GM18951 (cell line): ENCODE measurements around the gene SLC26A1.

Experiments used
- POLR2A ChIP-seq: IDR thresholded peaks from 4 replicates; pipeline ENCODE4 v1.6.1; 2011; ENCODE audit warnings: mild to moderate bottlenecking; ENCODE audit not compliant: insufficient read length, insufficient read depth; ENCODE audit errors: extremely low read depth
- in situ Hi-C: fragments of 300-500 bp; cut with MboI; formaldehyde crosslinking; loops from one replicate; pipeline ENCODE4 v1.12.0; 2022; ENCODE audit warnings: low sequenced_read_pairs, mixed read lengths, inconsistent platforms; ENCODE audit not compliant: unreplicated experiment

Gene SLC26A1

DNA sequence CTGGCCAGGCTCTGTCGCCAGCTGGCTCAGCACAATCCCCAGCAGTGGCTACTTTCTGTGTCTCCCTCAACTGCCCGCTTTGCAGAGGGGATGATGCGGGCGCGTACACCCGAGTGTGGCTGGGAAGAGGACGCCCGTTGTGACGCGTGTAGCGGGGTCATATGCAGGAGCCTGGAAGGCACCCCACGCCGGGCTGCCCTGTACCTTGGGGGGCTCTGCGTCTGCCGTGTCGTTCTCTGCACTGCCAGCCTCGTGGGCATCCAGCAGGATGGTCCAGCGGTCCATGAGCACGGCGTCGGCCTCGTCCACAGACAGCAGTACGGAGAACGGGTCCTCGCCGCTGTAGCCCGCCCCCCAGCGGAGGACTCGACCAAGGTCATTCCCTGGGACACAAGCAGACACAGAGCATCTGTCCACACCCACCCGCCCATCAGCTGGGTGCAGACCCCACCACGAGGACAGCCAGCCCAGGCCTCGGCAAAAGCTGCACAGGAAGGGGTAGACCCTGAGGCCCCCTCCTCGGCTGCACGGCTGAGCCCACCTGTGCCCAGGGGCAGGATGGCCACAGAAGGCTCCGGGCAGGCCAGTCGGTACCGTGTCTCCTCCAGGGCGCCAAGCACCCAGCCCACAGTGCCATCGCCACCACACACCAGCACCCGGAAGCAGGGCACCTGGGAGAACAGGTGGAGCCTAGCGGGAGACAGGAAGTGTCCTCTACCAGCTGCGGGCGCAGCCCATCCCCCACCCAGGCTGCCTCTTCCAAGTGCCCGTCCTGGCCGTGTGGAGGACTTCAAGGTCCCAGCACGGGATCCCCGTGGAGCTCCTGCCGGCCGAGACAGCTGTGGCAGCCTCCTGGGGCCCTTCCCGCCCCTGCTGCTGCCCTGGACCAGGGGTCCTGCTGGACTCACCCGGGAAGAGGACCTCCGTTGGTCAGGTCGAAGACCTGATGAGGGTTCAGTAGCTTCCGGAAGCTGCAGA is 30.7 kb downstream of the SLC26A1 start:
- in situ Hi-C loops: no loop called here
- TF ChIP-seq POLR2A: no peak

- no peak for TF ChIP-seq POLR2A
- in situ Hi-C loops: no loop called here
Measured at GRCh38 chr4:961351-962230, 31.6 kb downstream of the SLC26A1 start.

- no peak for TF ChIP-seq POLR2A
- in situ Hi-C loops: no loop called here
Measured at GRCh38 chr4:960636-961350, 32.4 kb downstream of the SLC26A1 start.

GRCh38 chr4:960140-960635 is 33.0 kb downstream of the SLC26A1 start:
- TF ChIP-seq POLR2A: no peak
- in situ Hi-C loops: no loop called here

DNA sequence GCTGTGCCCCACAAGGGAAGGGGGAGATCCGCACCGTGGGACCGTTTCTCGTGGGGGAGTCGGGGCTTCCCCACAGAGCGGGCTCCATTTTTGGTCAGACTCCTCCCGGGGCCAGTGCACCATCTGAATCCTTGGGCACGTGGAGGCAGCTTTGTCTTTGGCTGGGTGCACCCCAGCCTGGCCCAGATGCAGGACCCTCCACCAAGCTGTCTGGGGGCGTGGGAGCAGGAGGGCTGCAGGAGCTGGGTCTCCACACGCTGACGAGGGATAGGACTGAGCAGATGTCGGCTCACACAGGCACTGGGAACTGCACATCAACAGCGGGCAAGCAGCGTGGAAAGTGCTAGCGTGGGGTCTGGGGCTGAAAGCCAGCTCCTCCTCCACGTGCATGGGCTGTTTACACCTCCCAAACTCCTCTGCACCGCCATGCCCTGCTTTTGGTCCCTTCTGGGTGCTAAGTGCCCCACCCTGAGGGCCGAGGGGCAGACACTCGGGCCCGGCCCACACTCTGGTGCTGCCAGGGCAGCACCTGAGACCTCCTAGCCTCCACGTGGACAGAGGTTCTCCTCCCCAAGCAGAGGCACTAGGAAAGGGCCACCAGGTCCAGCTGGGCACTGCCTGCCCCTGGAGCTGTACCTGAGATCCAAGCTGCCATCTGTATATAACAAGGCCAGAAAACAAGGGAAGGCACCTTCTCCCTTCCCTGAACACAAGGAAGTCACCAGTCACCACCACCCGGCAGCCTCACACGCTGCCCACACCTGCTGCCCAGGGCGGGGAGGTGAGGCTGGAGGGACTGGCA is 33.7 kb downstream of the SLC26A1 start:
- TF ChIP-seq POLR2A: no peak
- in situ Hi-C loops: no loop called here

- in situ Hi-C loops: no loop called here
Measured at GRCh38 chr4:958696-959337, 34.4 kb downstream of the SLC26A1 start.

GRCh38 chr4:958314-958665 is 34.9 kb downstream of the SLC26A1 start:
- in situ Hi-C loops: no loop called here
- TF ChIP-seq POLR2A: no peak

More at GRCh38 chr4:958696-959337, 34.4 kb downstream of the SLC26A1 start:
- TF ChIP-seq POLR2A: no peak

GRCh38 chr4:957581-958313 is 35.5 kb downstream of the SLC26A1 start:
- TF ChIP-seq POLR2A: no peak
- in situ Hi-C loops: no loop called here

- in situ Hi-C loops: no loop called here
- no peak for TF ChIP-seq POLR2A
Measured at GRCh38 chr4:957231-957580, 36.0 kb downstream of the SLC26A1 start.

DNA sequence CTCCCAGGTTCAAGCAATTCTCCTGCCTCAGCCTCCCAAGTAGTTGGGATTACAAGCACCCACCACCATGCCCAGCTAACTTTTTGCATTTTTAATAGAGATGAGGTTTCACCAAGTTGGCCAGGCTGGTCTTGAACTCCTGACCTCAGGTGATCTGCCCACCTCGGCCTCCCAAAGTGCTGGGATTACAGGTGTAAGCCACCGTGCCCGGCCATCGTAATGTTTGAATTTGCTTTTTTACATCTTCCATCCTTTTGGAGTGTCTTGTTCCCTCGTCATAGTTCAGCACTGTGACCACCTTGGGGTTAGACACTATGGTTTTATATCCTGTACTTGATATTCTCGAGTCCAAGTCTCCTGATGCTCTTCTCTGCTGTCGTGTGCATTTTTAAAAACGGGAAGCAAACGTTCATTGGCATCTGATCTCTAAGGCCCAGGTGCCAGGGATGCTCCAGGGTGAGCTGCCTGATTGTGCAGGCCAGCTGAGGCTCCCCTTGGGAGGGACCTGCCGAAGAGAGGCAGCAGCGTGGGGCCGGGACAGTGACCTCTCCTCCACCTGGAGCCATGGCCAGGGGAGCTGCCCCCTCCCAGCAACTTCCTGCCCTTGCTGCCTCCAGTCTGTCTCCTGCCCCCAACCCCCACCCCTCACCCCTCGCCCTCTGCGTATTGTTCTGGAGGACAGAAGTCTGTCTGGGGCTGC is 36.5 kb downstream of the SLC26A1 start:
- in situ Hi-C loops: no loop called here
- no peak for TF ChIP-seq POLR2A
